Retinal pigment epithelial cell (primary cell): ENCODE data around the gene TMEFF2.

Source experiments
- DNase-seq: peaks from one replicate; pipeline ENCODE4 v3.0.0-alpha.2; 2010; ENCODE audit warnings: low read depth
- H3K4me3 ChIP-seq: 2 replicates; pipeline ENCODE4 v1.5.1; 2011; ENCODE audit warnings: mild to moderate bottlenecking, low read length, control low read depth, moderate library complexity
- TF ChIP-seq, protein P1 (sequence below): conservative IDR thresholded peaks from 2 replicates; pipeline ENCODE4 v1.5.1; 2011; ENCODE audit warnings: low read depth, low read length, control low read depth, inconsistent platforms

The TMEFF2 gene

DNA sequence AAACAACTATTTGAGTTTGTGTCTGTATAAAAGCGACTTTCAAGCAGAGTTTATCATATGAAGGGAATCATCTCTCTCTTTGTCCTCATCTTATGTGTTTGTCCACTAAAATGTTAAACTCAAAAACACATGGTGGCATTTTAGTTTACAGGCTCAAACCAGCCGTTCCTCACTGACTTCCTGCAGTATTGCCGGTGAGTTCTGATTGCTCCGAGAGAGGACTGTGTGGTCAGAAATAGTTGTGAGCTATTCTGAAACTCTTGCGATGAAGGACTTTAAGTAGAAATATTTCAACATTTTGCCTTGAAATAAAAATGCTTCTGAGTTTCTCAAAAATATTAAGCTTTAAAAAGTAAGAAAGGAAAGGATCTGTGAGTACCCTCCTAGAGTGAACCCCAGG is 184.7 kb downstream of the TMEFF2 start:
- no peak overlapping the region for H3K4me3 ChIP-seq
- TF ChIP-seq, protein P1, sequence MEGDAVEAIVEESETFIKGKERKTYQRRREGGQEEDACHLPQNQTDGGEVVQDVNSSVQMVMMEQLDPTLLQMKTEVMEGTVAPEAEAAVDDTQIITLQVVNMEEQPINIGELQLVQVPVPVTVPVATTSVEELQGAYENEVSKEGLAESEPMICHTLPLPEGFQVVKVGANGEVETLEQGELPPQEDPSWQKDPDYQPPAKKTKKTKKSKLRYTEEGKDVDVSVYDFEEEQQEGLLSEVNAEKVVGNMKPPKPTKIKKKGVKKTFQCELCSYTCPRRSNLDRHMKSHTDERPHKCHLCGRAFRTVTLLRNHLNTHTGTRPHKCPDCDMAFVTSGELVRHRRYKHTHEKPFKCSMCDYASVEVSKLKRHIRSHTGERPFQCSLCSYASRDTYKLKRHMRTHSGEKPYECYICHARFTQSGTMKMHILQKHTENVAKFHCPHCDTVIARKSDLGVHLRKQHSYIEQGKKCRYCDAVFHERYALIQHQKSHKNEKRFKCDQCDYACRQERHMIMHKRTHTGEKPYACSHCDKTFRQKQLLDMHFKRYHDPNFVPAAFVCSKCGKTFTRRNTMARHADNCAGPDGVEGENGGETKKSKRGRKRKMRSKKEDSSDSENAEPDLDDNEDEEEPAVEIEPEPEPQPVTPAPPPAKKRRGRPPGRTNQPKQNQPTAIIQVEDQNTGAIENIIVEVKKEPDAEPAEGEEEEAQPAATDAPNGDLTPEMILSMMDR = no peak
- no peak for DNase-seq

- no peak for DNase-seq
- no peak overlapping the region for H3K4me3 ChIP-seq
- TF ChIP-seq, protein P1 = no peak
Observed at GRCh38 chr2:192007581-192008228, 187.0 kb downstream of the TMEFF2 start.

GRCh38 chr2:192005211-192005610 is 189.5 kb downstream of the TMEFF2 start:
- DNase-seq = no peak
- TF ChIP-seq, protein P1 = no peak
- H3K4me3 ChIP-seq = no peak overlapping the region

- no peak for DNase-seq
- TF ChIP-seq, protein P1 = no peak
- no peak overlapping the region for H3K4me3 ChIP-seq
Observed at GRCh38 chr2:192004188-192004963, 190.4 kb downstream of the TMEFF2 start.

GRCh38 chr2:192002418-192002817 is 192.3 kb downstream of the TMEFF2 start:
- TF ChIP-seq, protein P1 = no peak
- no peak overlapping the region for H3K4me3 ChIP-seq
- no peak for DNase-seq

- DNase-seq = no peak
- H3K4me3 ChIP-seq = no peak overlapping the region
- TF ChIP-seq, protein P1 = no peak
Observed at GRCh38 chr2:192000196-192000980, 194.3 kb downstream of the TMEFF2 start.
